RWPE1 (cell line): ENCODE measurements around the gene PVALB.

Source experiments
- CTCF ChIA-PET: fragments of 350-600 bp; sonication (Branson Sonifier 250); formaldehyde crosslinking; extraction: SDS; loops from one replicate; lab custom pipeline; 2021; lab: Yijun Ruan, JAX
- POLR2A ChIA-PET: fragments of 400-600 bp; formaldehyde crosslinking; extraction: SDS; loops from one replicate; lab custom pipeline; 2020; ENCODE audit warnings: antibody characterized with exemption; ENCODE audit not compliant: low non-redundant PET; lab: Yijun Ruan, JAX
- DNase-seq: peaks from one replicate; pipeline ENCODE4 v3.0.0; 2012; ENCODE audit warnings: low spot score
- H3K27ac ChIP-seq: fragments of 450-650 bp; 2 replicates; pipeline ENCODE4 v1.5.1; 2017
- CTCF ChIP-seq: fragments of 450-650 bp; conservative IDR thresholded peaks from 2 replicates; pipeline ENCODE4 v1.5.1; 2017; ENCODE audit warnings: low read depth, mild to moderate bottlenecking

The PVALB gene

DNA sequence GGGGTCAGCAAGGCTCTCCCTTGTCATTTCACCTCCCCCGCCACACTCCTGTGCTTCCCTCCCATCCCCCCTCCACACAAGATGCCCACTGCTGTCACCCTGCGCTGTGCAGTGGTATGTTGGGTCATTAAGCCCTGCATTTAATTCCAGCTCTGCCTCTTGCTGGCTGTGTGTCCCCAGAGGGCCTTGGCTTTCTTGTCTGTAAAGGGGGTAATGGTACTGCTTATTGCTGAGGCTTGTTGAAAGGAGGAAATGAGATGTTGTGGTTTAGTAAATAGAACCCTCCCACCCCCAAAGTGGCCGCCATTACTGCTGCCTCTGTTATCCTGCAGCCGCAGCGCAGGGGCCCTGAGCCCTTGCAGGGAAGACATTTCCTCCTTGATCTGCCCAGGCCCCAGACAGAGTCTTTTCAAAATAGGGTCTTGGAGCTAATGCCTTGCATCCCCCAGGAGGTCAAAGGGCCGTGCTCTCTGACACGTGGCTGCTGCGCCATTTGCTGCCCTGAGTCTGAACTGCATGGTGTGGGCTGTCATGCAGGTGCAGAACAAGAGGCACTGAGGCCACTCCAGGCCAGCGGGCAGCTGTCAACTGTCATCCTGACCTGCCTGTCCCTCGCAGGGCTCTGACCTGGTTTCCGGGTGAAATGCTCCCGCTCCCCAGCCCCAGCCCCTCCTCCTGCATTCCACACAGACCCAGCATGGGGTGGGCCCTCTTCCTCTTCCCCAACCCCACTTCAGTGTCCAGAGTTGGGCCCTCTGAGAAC lies 18.7 kb downstream of the PVALB start:
- H3K27ac ChIP-seq = no peak overlapping the region
- POLR2A ChIA-PET = no interaction called here
- DNase-seq = no peak
- CTCF ChIA-PET = no interaction called here
- TF ChIP-seq CTCF = no peak

DNA sequence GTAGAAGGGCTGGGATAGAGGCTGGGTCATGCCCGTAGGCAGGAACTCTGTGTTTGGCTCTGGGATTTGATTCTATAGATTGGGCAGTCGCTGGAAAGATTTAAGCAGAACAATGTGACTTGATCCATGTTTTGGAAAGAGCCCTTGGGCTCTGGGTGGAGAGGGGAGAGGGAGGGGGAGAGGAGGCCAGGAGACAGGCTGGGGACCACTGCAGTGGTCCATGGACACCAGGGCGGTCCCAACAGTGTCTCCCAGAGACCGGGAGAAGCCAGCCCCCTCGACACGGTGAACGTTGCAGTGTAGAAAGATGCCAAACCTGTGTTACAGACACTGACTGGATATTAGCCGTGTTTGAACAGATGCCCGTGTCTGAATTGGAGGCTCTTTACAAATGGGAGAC lies 19.5 kb downstream of the PVALB start:
- CTCF ChIA-PET = no interaction called here
- POLR2A ChIA-PET = no interaction called here
- no peak for DNase-seq
- H3K27ac ChIP-seq = no peak overlapping the region
- TF ChIP-seq CTCF = no peak

DNA sequence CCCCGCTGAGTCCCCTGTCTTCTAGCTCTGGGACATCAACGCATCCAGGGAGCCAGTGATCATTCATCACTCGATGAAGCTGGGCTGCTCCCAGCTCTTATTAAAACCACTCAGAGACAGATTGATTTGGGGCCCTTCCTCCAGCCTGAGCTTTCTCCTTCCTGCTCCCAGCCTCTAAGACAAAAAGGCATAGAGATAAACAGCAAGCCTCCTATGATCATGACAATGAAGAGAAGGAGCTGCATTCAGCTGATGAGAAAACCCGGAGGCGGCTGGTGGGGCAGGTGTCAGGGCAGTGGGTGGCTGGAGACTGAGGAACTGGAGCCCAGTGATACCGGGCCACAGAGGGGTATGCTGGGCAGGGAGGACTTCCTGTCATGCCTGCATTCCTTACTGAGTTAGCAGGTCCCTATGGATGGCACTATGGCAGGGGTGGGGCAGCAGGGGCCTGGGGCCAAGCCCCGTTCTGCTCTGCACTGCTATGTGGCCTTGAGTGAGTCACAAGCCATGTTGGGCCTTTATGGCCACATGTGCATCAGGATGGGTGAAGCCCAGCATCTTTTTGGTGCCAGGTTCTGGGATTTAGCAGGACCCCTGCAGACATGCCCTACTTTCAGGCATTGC lies 20.2 kb downstream of the PVALB start:
- POLR2A ChIA-PET = no interaction called here
- DNase-seq = no peak
- no peak for TF ChIP-seq CTCF
- no peak overlapping the region for H3K27ac ChIP-seq
- CTCF ChIA-PET = no interaction called here

GRCh38 chr22:36795633-36796032 lies 21.2 kb downstream of the PVALB start:
- no peak overlapping the region for H3K27ac ChIP-seq
- DNase-seq = no peak
- CTCF ChIA-PET = no interaction called here
- TF ChIP-seq CTCF = no peak
- POLR2A ChIA-PET = no interaction called here

GRCh38 chr22:36790648-36791047 lies 26.2 kb downstream of the PVALB start:
- H3K27ac ChIP-seq = no peak overlapping the region
- DNase-seq = no peak
- TF ChIP-seq CTCF = no peak
- POLR2A ChIA-PET = no interaction called here
- CTCF ChIA-PET = no interaction called here

DNA sequence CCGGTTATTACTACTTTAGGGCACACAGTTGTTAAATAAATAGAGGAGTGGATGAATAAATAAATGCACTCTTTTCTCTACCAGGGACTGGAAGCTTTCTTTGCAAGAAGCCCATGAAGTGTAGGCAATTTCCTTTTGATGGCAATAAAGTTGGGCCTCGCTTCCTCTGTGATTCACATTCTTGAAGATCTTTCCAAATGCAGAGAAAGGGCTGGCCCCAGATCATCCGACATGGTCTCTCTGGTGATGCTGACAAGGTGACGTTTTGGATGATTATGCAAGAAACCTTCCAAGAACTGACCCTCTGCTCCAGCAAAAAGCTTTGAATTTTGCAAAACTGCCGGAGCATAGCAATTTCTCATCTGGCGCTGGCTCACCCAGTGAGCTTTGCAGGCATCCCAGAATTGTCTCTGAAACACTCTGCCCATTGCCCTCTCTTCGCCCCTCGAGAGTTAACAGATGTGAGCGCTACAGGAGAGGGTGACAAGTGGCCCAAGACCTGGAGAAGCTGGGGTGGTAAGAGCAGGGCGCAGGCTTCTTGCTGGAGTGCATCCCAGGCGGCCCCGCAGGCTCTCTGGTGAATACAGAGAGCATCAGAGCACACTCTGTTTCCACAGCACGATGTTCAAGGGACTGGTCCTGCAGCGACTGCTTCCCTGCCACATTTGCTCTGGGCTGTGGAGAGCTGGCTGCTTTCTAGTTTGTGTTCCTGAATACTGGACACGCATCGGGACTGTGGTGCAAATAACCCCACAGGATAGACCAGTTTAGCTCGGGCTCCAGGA lies 29.4 kb downstream of the PVALB start:
- ChIA-PET POLR2A (no interaction called here), CTCF (interaction anchor here (0.6 to 0.7 kb wide), 2 partner anchors 30 to 413 kb away, joined by 3 read pairs; no protein-coding TSS in a partner anchor)
- DNase-seq = no peak
- no peak overlapping the region for H3K27ac ChIP-seq
- TF ChIP-seq CTCF = no peak
